GM19193 (cell line): ENCODE results near the gene ARHGAP9.

Source experiments
- POLR2A ChIP-seq: IDR thresholded peaks from 4 replicates; pipeline ENCODE4 v1.6.1; 2011; ENCODE audit not compliant: insufficient read depth, insufficient read length; ENCODE audit errors: extremely low read depth

Gene ARHGAP9

DNA sequence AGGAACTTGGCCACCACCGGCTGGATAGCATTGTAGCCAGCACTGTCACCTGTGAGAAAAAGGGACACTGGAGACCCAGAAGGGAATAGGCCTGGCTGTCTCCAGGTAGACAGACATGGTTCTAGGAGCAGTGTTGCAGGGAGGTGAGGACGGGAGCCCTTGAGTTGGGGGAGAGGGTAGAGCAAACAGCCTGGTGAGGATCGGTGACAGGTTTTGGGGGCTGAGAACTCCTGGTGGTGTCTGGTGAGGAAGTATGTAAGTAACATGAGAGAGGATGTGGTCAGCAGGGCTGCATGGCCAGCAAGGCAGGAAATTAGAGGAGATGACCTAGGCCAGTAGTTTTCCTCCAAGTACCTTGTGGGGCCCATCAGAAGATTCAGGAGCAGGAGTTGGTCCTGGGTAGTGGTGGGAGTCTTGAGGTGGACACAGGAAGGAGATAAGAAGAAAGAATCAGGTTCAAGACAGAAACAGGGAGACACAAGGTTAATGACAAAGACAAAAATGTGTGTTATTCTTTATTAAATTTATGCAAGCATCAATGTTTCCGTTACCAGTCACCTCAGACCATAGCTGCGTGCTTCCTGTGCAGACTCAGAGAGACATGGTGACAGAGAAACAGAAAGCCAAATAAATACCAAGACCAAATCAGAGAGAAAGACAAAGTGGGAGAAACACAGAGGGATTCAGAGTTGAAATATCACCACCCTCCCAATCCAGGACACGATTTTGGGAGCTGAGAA lies at the start of gene ARHGAP9:
TSS of gene ARHGAP9 (minus strand) at position 491 of the 740 bp plus-strand sequence. CDS start at position 31, 460 bp downstream.
- peak; percentile 49 for TF ChIP-seq POLR2A

DNA sequence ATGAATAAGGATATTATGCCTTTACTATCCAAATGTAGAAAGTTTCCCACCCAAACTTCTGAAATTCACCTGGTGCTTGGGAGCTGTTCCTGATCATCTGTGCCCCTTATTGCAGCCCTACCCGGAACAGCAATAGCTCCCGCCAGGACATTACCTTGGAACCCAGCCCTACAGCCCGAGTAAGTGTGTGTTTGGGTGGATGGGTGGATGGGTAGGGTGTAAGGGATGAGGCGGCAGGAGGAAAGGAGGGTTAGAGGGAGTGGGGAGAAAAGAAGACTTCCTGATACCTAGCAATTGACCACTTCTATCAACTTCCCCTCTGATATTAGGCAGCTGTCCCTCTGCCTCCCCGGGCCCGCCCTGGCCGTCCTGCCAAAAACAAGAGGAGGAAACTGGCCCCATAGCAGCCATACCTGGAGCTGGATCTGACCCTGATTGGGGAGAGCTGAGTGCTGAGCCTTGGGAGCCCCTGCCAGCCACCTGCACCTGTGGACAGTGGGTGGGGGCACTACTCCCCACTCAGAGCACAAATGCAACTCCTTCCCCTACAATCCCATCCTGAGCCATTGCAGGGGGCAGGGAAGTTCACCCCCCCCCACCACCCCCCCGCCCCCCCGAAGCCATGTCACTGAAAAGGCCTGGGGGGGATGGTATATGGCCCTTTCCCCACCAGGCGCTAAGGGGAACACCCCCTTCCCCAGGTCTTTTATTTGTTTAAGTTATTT lies 49.3 kb upstream of the ARHGAP9 start:
- no peak for TF ChIP-seq POLR2A

DNA sequence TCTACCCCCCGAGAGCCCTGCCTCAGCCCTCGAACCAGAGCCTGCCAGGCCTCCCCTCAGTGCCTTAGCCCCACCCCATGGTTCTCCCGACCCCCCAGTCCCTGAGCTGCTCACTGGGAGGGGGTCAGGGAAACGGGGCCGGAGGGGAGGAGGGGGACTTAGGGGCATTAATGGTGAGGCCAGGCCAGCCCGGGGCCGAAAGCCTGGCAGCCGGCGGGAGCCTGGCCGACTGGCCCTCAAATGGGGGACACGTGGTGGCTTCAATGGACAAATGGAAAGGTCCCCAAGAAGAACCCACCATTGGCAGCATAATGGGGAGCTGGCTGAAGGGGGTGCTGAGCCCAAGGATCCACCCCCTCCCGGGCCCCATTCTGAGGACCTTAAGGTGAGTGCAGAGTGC lies 48.5 kb upstream of the ARHGAP9 start:
- no peak for TF ChIP-seq POLR2A

DNA sequence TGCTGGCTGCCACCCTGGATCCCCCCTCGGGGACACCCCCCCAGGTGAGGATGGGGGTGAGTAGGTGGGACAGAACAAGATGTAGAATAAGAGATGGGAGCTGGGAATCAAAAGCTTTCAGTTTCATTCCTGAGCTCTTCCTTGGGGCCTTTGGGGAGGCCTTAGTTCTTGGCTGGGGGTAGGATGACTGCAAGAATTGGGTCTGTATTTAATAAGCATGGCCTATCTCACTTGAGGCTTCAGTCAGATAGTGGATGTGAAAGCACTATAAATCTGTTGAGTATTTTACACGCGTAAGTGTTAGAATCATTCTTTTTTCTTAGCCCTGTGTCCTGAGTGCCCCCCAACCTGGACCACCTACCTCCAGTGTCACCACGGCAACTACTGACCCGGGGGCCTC lies 47.5 kb upstream of the ARHGAP9 start:
- TF ChIP-seq POLR2A: no peak

DNA sequence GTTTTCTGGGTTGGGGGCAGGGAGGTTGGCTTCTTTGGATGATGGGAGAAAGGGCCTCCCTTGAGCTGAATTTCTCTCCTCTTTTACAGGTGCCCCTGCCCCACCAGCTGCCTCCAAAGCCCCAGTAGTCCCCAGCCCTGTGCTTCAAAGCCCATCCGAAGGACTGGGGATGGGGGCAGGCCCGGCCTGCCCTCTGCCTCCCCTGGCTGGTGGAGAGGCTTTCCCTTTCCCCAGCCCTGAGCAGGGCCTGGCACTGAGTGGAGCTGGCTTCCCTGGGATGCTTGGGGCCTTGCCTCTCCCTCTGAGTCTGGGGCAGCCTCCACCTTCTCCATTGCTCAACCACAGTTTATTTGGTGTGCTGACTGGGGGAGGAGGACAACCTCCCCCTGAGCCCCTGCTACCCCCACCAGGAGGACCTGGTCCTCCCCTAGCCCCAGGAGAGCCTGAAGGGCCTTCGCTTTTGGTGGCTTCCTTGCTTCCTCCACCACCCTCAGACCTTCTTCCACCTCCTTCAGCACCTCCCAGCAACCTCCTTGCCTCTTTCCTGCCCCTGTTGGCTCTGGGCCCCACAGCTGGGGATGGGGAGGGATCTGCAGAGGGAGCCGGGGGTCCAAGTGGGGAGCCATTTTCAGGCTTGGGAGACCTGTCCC lies 46.9 kb upstream of the ARHGAP9 start:
- TF ChIP-seq POLR2A: no peak

DNA sequence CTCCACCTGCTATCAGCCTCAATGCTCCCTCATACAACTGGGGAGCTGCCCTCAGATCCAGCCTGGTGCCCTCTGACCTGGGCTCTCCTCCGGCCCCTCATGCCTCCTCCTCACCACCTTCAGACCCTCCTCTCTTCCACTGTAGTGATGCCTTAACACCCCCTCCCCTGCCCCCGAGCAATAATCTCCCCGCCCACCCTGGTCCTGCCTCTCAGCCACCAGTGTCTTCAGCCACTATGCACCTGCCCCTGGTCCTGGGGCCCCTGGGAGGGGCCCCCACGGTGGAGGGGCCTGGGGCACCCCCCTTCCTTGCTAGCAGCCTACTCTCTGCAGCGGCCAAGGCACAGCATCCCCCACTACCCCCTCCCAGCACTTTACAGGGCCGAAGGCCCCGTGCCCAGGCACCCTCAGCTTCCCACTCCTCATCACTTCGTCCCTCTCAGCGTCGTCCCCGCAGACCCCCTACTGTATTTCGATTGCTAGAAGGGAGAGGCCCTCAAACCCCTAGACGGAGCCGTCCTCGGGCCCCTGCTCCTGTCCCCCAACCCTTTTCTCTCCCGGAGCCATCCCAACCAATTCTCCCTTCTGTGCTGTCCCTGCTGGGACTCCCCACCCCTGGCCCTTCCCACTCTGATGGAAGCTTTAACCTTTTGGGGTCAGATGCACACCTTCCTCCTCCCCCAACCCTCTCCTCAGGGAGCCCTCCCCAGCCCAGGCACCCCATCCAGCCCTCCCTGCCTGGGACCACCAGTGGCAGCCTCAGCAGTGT lies 46.1 kb upstream of the ARHGAP9 start:
- TF ChIP-seq POLR2A: no peak

DNA sequence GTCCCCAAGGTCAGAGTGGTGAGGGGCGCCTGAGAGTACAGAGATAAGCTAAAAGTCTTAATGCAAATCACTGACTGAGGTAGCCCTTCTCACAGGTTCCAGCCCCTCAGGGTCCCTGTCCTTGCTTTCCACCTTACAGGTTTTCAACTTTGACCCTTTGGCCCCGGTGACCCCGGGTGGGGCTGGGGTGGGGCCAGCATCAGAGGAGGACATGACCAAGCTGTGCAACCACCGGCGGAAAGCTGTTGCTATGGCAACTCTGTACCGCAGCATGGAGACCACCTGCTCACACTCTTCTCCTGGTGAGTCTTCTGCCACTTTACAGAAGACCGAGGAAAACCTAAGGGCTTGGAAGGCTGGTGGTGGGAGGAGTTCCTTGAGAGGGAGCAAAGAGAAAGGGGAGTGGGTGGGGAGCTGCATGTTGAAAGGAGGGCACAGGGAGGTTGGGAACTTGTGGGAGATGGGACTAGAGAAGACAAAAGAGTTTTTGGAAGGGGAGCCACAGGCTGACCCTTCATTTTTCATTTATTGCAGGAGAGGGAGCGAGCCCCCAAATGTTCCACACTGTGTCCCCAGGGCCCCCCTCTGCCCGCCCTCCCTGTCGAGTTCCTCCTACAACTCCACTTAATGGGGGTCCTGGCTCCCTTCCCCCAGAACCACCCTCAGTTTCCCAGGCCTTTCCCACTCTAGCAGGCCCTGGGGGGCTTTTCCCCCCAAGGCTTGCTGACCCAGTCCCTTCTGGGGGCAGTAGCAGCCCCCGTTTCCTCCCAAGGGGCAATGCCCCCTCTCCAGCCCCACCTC lies 45.3 kb upstream of the ARHGAP9 start:
- no peak for TF ChIP-seq POLR2A

DNA sequence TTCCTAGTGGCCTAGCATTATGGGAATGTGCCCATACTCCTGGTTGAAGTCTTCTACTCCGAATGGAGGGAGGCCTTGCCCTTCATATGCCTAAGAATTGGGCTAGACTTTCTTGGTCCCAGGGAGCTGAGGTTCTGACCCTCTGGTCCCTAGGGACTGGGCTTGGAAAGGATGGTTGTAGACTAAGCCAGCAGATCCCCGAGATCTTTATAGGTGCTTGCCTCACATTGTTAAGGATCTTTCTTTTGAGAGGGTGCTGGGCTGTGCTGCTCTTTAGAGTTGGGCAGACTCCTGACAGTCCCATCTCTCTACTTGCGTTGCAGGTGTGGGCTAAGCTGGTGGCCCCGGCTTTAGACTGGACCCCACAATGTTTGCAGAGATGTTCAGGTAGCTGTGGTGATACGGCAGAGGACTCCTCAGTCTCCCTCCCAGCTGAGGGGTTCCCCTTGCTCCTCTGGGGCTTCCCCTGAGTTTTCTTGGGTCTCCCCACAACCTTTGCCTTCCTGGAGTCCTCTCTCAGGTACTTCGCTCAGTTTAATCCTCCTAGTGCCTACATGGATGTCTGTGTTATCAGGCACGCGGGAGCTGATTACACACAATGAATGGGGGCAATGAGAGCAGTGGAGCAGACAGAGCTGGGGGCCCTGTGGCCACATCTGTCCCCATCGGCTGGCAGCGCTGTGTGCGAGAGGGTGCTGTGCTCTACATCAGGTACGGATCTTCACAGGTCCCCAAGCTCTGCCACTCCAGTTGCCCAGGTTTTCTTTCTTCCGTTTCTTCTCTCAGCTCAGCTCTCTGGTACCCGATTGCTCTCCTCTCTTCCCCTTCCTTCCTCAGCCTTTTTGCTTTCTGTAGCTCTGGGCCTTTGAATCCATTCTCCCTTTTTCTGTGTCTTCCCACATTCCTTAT lies 44.3 kb upstream of the ARHGAP9 start:
- TF ChIP-seq POLR2A: no peak

DNA sequence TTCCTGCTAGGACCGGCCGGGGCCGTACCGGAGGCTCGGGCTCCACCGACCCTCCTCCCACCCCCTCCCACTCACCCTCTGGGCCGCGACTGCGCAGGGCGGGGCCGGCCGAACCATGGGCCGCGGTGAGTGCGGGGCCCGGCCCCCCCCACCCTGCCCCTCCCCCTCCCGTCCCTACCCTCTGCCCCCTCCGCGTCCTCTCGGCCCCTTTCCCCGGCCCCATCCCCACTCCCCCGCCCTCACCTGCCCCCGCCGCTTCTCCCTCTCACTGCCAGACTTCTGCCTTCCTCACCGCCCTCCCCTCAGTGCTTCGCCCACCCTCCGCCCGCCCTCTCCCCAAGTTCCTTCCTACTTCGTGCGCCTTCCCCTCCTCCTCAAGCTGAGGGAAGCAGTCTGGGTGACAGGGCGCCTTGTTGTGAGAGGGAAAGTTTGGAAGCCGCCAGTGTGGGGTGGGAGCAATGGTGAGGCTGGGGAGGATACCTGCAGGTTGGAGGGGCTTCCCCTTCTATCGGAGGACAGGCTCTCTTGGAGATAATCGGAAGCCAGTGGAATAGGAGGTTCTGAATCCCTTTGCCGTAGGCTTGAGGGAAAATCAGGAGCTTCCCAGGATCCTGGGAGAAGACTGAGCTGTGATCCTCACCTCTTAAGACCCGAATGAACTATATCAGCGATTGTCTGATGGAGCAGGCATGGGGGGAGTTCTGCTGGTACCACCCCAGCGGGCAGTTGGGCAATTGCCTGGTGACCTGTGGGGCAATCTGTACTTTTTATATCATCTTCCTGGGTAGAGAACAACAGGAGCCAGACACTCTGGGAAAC lies 43.4 kb upstream of the ARHGAP9 start:
- no peak for TF ChIP-seq POLR2A

DNA sequence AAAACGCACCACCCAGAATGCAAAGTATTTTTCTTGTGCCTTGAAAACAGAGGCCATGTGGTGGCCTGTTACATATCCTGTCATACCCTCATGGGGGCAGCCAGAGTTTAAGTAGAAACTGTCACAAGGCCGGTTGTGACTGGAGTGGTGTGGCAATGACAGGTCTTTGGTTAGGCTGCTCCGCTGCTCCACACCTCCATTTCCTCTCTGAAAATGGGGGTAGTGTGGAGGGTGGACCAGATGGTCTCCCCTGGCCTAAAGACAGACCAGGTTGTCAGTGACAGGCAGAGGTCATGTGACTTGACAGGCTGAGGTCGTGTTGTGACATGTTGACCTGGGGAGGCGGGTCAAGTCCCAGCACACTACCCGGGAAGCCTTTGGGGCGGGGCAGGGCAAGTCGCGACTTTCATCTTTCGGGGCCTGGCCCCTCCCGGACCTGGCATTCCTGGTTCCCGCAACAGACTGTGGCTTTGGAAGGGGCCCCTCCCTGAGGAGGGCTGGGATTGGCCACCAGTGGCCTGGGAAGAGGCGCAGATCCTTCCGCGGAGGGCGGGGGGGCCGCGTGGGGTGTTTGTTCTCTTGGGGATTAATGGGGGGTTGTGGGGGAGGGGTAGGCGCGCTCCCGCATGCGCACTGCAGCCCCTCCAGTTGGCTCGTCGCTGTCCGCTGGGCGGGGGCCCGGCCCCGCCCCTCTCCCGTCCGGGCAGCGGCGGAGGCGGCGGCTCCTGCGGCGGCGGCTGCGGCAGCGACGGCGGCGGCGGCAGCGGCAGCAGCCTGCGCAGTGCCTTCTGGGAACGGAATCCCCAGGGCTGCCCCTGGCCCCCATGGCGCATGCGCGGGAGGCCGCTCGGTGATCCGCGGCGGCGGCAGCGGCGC lies 42.6 kb upstream of the ARHGAP9 start, which contains the start of gene MBD6:
TSS of gene MBD6 (plus strand) at position 814 of the 876 bp plus-strand sequence. CDS start 1,480 bp downstream, outside the sequence.
- peak; percentile 72 for TF ChIP-seq POLR2A

DNA sequence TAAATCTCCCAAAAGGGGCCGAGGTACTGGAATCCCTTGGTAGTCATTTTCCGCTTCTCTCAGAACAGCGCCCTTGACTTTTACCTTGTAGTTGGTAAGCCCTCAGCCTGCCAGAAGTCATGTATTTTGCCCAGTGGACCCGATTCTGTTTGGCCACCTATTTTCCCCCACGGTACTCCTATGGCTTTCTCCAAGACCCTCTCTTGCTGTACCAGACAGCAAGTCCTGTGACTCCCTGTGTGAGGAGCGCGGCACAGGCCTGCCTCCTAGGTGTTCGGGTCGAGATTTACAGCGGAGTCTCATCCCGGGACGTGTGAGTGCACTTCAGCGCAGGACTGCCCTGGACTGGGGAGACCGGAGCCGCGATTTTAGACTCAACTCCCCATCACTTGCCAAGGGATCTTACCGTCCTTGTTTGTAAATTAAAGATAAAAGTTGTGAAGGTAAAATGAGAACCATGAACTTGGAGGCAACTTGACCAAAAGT lies 41.9 kb upstream of the ARHGAP9 start:
- no peak for TF ChIP-seq POLR2A
